GM18873 (cell line): Measurements from ENCODE around the gene APP.
"Not testable (repeated sequence)": the region's sequence is repeated elsewhere in the genome, so short reads cannot be mapped to it uniquely, and the experiment has no call there.

ENCODE experiments used
- ATAC-seq: cut with Tn5 transposase; IDR thresholded peaks from one replicate; pipeline ENCODE4 v1.9.1; 2021; ENCODE audit warnings: mild to moderate bottlenecking, moderate library complexity, moderate number of reproducible peaks; ENCODE audit not compliant: unreplicated experiment, low FRiP score

The APP gene

GRCh38 chr21:25925064-25925800, 245.3 kb downstream of the APP start:
- ATAC-seq: no peak

DNA sequence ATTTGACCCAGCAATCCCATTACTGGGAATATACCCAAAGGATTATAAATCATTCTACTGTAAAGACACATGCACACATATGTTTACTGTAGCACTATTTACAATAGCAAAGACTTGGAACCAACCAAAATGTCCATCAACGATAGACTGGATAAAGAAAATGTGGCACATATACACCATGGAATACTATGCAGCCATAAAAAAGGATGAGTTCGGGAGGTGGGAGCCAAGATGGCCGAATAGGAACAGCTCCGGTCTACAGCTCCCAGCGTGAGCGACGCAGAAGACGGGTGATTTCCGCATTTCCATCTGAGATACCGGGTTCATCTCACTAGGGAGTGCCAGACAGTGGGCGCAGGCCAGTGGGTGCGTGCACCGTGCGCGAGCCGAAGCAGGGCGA, 252.4 kb downstream of the APP start:
- not testable (repeated sequence) for ATAC-seq

GRCh38 chr21:25916226-25916625, 254.3 kb downstream of the APP start:
- no peak for ATAC-seq

DNA sequence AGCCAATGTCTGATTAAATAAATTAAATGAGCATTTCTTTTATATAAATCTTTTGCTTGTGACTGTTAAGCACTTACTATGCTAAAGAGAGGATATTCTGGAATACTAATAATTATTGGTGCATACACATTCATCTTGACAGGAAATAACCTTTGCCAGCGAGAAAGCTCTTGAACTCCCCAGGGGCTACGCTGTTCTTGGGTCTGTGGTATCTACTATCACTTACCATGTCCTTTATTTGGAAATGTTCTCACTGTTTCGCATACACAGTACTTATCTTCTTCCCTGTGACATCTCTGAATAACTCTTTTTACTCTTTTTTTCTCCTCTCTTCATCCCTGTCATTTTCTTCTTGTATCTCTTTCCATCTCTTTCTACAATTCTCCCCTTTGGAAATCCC, 257.1 kb downstream of the APP start:
- no peak for ATAC-seq

- no peak for ATAC-seq
These were observed 258.2 kb downstream of the APP start for GRCh38 chr21:25912402-25912746.

- ATAC-seq: no peak
These were observed 258.7 kb downstream of the APP start for GRCh38 chr21:25911730-25912401.

DNA sequence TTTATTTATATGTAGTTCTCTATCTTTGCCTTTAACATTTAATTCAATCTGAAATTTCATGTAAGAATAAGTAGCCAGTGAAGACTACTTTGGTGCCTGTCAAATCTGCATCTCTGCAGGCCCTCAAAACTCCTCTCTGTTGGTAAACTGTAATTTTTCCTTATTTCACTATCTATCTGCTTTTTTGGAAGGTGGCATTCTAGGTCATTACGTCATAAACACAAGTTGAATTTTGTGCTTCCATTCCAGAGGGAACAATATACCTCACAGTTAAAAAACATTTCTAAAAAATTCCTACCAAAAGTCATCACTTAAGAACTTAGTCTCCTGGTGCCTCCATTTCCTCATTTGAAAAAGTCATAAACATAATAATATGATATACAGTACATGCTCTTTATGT, 259.8 kb downstream of the APP start:
- no peak for ATAC-seq

GRCh38 chr21:25909341-25909740, 261.2 kb downstream of the APP start:
- no peak for ATAC-seq

GRCh38 chr21:25908495-25908894, 262.1 kb downstream of the APP start:
- no peak for ATAC-seq

DNA sequence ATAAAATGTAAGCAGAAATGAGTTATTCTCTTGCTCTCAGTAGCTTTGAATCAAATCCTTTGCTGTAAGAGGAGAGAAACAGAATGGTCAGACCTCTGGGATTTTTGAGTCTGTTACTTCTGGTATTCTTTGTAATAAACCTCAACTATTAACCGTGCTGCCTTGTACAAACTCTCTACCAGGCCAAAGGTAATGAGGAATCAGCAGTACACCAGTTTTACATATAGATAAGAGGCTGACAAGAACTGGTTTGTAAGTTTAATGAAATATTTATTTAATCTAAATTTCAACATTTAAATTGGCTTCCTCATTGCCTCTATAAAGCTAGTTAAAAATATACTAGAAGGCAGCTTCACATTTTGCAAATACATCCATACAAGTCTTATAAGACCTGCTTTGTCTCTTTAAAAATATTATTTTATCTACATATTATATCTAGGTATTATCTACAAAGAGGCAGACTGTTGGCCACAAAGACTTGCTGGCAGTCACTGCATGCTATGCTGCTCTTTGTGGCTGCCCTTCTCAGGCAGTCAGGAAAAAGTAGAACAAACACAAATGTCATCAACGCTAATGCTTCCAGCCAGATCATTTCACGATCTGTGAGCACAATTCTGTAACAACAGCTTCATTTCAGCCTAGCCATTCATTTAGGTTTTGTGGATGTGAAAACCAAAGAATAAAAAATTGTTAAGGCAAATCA, 262.8 kb downstream of the APP start:
- no peak for ATAC-seq

GRCh38 chr21:25906587-25906986, 264.0 kb downstream of the APP start:
- no peak for ATAC-seq

GRCh38 chr21:25905126-25905525, 265.4 kb downstream of the APP start:
- no peak for ATAC-seq

DNA sequence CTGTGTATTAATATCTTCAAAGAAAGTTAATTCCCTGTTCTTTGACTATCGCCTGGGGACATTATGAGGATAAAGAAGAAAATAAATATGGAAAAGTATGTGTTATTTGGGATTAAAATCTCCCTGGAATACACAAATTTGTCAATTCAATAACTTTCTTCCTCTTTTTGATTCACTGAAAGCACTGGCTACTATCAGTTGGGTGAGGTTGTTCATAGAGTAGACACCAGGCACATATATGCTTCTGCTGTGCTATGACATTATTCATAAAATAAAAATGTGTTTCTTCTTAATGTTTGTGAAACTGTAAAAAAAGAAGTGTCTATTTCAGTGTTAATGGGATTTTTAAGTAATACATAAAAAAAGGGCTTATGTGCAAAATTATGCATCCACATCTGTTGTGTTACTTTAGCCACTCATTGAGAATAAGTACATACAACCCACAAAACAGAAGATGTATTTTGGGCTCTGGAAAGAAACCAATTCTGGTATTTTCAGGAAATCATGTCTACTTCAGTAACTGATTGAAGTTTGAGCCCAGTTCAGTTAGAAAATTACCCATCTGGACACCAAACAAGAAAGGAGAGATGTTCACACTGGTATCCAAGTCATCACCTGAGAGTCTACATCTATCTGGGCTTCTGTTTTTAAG, 266.4 kb downstream of the APP start:
- ATAC-seq: no peak

GRCh38 chr21:25903607-25904006, 267.0 kb downstream of the APP start:
- no peak for ATAC-seq

GRCh38 chr21:25901330-25901979, 269.1 kb downstream of the APP start:
- ATAC-seq: no peak

- no peak for ATAC-seq
These were observed 271.9 kb downstream of the APP start for GRCh38 chr21:25898671-25899070.

DNA sequence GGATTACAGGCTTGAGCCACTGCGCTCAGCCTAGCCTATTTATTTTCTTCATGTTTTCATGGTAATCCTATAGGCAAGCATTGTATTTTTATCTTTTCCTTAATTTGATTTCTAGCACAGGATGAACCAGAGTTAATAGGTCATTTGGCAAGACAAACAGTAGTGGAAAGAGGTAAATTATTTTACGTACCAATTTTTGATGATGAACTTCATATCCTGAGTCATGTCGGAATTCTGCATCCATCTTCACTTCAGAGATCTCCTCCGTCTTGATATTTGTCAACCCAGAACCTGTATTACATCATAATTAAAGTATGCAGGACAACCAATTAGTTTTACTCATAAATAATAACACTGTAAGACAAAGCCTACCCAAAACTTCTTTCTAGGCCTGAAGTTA, 273.2 kb downstream of the APP start:
- no peak for ATAC-seq

DNA sequence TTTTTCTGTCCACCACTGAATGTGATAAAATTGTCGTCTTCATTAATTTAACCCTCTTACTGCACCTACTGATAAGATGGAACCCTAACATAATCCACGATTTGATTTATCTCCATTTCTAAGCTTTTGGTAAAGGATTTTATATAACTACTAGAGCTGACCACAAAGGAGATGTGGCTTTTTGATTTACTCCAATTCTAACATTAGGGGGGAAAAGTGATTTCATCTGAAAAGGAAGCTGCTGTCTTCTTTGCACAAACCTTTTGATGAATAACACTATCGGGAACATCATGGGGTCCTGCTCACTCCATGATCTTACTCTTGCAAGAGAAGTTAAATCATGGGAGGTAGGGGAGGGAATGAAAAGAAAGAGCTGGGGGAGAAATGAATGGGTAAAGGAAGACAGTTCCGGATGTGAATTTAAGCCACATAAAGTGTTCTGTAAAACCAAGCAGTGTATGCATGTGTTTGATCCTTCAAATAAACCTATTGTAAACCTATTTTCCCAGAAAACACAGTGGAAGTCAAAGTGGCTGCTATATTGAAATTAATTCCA, 274.0 kb downstream of the APP start:
- ATAC-seq: no peak

DNA sequence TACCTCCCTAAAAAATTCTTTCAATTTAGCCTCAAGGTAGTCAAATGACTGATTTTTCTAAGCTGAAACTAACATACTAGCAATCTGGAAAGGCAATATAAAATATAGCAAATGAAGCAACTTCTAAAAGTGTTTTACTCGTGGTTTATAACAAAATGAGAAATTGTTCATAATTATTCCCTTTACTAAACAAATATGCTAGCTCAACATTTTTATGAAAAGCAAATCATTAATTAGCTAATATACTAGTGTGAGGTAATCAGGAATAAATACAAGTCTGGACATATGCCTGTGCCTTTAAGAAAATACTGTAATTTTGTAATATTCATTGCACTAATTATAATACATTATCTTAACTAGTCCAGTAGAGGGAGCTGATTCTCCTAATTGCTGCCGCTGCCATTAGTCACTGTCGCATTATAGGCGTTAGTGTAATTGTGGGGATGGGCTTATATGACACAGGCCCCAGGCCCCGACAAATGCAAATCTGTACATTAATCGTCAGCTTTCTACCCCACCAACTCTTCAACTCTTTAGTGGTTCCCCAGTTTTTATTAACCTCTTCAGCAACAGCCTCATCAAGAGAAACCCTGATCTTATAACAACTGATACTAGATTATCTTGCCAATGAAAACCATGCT, 274.9 kb downstream of the APP start:
- ATAC-seq: peak; percentile 76

GRCh38 chr21:25893191-25893590, 277.4 kb downstream of the APP start:
- no peak for ATAC-seq
